Effector CD8-positive, alpha-beta T cell (primary cell): Measurements from ENCODE around the gene ATCAY.

Experiments used
- DNase-seq: peaks from one replicate; lab custom pipeline; 2025; lab: John Stamatoyannopoulos, UW
- total RNA-seq, 4 experiments: gene quantifications; one replicate each; lab custom pipeline; 2026; lab: John Stamatoyannopoulos, UW

The ATCAY gene
- 0 reads per million in 4 experiments for total RNA-seq

- no peak for DNase-seq
Observed at GRCh38 chr19:3880471-3881271, at the start of gene ATCAY. Gene ATCAY, plus strand, starts transcription at chr19:3880685. Its CDS starts 5,083 bp downstream, at chr19:3885768.

DNA sequence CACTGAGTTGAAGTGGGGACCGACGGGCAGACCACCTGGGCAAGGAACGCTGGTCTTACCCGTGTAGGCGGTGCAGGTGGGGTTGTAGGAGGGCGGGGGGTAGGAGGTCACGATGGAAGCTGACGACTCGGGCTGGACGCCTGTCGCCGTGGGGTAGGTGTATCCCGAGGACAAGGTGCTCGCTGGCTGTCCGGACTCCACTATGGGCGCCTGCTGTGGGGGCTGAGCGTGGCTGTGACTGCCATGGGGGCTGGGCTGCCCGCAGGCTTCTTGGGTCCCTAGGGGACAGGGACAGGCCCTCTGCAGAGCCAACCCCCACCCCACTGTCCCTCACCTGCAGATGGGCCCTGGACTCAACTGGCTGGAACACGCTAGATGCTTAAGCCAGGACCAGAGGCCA lies 48.9 kb upstream of the ATCAY start:
- DNase-seq = no peak

- no peak for DNase-seq
Observed at GRCh38 chr19:3832001-3832400, 48.5 kb upstream of the ATCAY start.

- no peak for DNase-seq
Observed at GRCh38 chr19:3833578-3834348, 46.7 kb upstream of the ATCAY start.

GRCh38 chr19:3834349-3835054 lies 46.0 kb upstream of the ATCAY start:
- no peak for DNase-seq

- DNase-seq = no peak
Observed at GRCh38 chr19:3835055-3835435, 45.4 kb upstream of the ATCAY start.

- no peak for DNase-seq
Observed at GRCh38 chr19:3836887-3837286, 43.6 kb upstream of the ATCAY start.

DNA sequence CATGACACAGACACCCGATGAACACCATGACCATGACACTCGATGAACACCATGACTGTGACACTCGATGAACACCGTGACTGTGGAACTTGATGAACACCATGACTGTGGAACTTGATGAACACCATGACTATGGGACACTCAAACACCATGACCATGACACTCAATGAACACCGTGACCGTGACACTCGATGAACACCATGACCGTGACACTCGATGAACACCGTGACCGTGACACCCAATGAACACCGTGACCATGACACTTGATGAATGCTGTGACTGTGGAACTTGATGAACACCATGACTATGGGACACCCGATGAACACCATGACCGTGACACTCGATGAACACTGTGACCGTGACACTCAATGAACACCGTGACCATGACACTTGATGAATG lies 43.2 kb upstream of the ATCAY start:
- no peak for DNase-seq

GRCh38 chr19:3837922-3838321 lies 42.6 kb upstream of the ATCAY start:
- no peak for DNase-seq

- DNase-seq = no peak
Observed at GRCh38 chr19:3838661-3839060, 41.8 kb upstream of the ATCAY start.

GRCh38 chr19:3839941-3840340 lies 40.5 kb upstream of the ATCAY start:
- DNase-seq = no peak

GRCh38 chr19:3840804-3841203 lies 39.7 kb upstream of the ATCAY start:
- DNase-seq = no peak

DNA sequence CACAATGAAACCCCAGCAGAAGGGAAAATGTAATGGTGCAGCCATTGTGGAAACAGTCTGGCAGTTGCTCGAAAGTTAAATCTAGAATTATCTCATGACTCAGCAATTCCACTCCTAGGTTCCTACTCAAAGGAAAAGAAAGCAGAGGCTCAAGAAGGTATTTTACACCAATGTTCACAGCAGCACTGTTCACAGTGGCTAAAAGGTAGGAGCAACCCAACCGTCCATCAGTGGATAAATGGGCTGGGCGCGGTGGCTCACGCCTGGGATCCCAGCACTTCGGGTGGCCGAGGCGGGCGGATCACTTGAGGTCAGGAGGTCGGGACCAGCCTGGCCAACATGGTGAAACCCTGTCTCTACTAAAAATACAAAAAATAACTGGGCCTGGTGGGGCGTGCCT lies 37.5 kb upstream of the ATCAY start:
- DNase-seq = no peak

GRCh38 chr19:3844596-3844995 lies 35.9 kb upstream of the ATCAY start:
- DNase-seq = no peak

GRCh38 chr19:3849092-3849491 lies 31.4 kb upstream of the ATCAY start:
- DNase-seq = peak; percentile 22

DNA sequence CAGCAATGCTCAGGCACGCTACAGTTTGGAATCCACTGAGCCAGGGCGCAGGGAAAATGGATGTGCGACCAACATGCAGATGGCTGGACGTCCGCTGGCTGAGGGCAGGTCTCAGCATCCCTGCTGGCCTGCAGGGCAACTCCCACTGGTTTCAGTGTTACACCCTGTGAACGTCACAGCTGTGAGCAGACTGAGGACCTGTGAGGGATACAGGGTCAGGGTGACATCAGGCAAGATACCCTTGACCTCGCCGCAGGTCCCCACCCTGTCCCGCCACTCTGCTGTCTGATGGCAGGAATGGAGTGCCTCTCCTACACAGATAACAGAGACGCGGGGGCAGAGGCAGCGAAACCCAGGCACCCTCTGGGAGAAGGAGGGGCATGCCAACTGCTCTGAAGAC lies 30.7 kb upstream of the ATCAY start:
- DNase-seq = no peak

DNA sequence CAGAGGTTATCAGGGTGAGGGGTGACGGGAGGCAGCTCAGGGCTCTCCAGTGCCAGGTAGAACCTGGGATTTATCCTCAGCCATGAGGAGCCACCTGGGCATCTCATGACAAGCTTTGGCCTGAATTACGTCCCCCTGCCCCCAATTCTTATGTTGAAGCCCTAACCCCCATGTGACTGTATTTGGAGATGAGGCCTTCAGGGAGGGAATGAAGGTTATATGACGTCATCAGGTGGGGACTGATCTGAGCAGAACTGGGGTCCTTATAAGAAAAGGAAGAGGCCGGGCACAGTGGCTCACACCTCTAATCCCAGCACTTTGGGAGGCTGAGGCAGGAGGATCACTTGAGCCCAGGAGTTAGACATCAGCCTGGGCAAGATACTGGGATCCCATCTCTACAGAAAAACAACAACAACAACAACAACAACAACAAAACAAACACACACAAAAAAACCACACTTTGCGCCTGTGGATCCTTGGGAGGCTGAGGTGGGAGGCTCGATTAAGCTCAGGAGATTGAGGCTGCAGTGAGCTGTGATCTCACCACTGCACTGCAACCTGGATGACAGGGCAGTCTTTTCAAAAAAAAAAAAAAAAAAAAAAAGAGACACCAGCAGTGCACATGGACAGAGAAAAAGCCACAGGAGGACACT lies 30.0 kb upstream of the ATCAY start:
- no peak for DNase-seq

- DNase-seq = no peak
Observed at GRCh38 chr19:3851254-3852176, 29.0 kb upstream of the ATCAY start.

DNA sequence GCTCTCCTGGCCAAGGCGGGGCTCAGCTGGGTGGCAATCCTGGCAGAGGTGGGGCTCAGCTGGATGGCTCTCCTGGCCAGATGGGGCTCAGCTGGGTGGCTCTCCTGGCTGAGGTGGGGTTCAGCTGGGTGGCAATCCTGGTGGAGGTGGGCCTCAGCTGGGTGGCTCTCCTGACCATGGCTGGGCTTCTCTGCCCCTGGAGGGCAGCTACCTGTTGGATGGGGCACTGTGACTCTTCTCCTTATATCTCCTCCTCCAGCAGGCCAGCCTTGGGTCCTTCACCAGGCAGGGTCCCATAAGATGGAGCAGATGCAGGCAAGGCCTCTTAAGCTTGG lies 28.3 kb upstream of the ATCAY start:
- DNase-seq = no peak

DNA sequence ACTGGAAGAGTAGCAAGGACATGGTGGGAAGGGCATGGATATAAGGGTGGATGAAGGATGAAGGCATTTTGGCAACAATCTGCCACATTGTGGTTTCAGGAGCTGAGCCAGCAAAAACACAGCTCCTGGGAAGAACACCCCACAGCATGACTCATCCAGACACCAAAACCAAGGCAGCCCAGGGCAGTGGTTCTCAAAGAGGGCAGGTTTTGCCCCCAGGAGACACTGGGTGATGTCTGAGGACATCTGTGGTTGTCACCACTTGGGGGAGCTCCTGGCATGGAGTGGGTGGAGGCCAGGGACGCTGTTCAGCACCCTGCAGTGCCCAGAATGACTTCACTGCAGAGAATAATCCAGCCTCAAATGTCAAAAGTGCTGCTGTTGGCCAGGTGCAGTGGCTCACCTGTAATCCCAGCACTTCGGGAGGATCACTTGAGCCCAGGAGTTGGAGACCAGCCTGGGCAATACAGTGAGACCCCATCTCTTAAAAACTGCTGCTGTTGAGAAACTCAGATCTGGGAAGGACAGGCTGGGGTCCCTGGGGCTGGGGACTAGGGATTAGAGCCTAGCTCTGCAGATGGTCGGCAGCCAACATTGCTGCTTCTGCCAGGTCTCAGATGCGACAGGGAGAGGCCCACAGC lies 27.8 kb upstream of the ATCAY start:
- DNase-seq = no peak

DNA sequence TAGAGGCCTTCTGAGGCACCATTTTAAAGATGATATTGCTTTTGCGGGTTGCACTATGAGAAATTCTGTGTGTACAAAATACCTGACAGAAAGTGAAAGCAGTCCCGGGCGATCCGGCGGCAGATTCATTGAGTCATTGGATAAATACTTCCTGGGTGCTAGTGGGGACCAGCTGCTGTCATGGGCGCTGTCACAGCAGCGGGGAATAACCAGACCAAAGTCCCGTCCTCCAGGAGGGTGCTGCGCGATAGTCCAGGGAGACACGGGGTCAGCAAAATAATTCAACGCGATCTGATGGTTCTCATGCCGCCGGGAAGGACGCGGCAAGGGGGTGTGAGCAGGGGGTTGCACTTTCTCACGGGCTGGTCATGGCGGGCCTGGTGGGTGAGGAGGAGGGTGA lies 25.2 kb upstream of the ATCAY start:
- DNase-seq = no peak
